ENCODE measurements around the gene LCORL.

The LCORL gene

GRCh38 chr4:17930256-17930655, 91.3 kb downstream of the LCORL start:
- Histone ChIP-seq H3K9me3 (ENCODE audit: low read length) (no peaks in the 10 kb centered on the region), H3K27me3 (ENCODE audit: control insufficient read depth in 1 of 2, insufficient read depth in 2 of 2, low read length in 2 of 2) (no peaks in the 10 kb centered on the region), H3K27ac (ENCODE audit: low read depth, low read length) (no peak overlapping the region)

GRCh38 chr4:17924189-17924588, 97.4 kb downstream of the LCORL start:
- Histone ChIP-seq H3K4me3 (ENCODE audit: low read depth in 1 of 2, low read length in 2 of 2) (no peak overlapping the region), H3K9ac (ENCODE audit: low read length) (no peak overlapping the region), H3K27ac (ENCODE audit: low read depth, low read length) (no peak overlapping the region), H3K4me1 (ENCODE audit: insufficient read depth, low read length) (no peaks in the 10 kb centered on the region), H3K36me3 (ENCODE audit: insufficient read depth, low read length) (no peaks in the 10 kb centered on the region), H3K9me3 (ENCODE audit: low read length) (no peaks in the 10 kb centered on the region), H3K27me3 (ENCODE audit: control insufficient read depth in 1 of 2, insufficient read depth in 2 of 2, low read length in 2 of 2) (no peaks in the 10 kb centered on the region)

More at GRCh38 chr4:17930256-17930655, 91.3 kb downstream of the LCORL start:
- no peak overlapping the region for H3K9ac ChIP-seq (ENCODE audit: low read length)
- no peaks in the 10 kb centered on the region for H3K36me3 ChIP-seq (ENCODE audit: insufficient read depth, low read length)
- H3K4me1 ChIP-seq (ENCODE audit: insufficient read depth, low read length): no peaks in the 10 kb centered on the region
- no peak overlapping the region for H3K4me3 ChIP-seq (ENCODE audit: low read depth in 1 of 2, low read length in 2 of 2)

- no peaks in the 10 kb centered on the region for H3K4me1 ChIP-seq (ENCODE audit: insufficient read depth, low read length)
- no peak overlapping the region for H3K27ac ChIP-seq (ENCODE audit: low read depth, low read length)
- H3K4me3 ChIP-seq (ENCODE audit: low read depth in 1 of 2, low read length in 2 of 2): no peak overlapping the region
- H3K36me3 ChIP-seq (ENCODE audit: insufficient read depth, low read length): no peaks in the 10 kb centered on the region
- no peaks in the 10 kb centered on the region for H3K27me3 ChIP-seq (ENCODE audit: control insufficient read depth in 1 of 2, insufficient read depth in 2 of 2, low read length in 2 of 2)
- no peak overlapping the region for H3K9ac ChIP-seq (ENCODE audit: low read length)
- H3K9me3 ChIP-seq (ENCODE audit: low read length): no peaks in the 10 kb centered on the region
These were observed 100.1 kb downstream of the LCORL start for GRCh38 chr4:17921451-17921850.

- H3K36me3 ChIP-seq (ENCODE audit: insufficient read depth, low read length): no peaks in the 10 kb centered on the region
- no peak overlapping the region for H3K9ac ChIP-seq (ENCODE audit: low read length)
- no peak overlapping the region for H3K27ac ChIP-seq (ENCODE audit: low read depth, low read length)
- H3K4me1 ChIP-seq (ENCODE audit: insufficient read depth, low read length): no peaks in the 10 kb centered on the region
- H3K9me3 ChIP-seq (ENCODE audit: low read length): no peaks in the 10 kb centered on the region
- no peak overlapping the region for H3K4me3 ChIP-seq (ENCODE audit: low read depth in 1 of 2, low read length in 2 of 2)
- H3K27me3 ChIP-seq (ENCODE audit: control insufficient read depth in 1 of 2, insufficient read depth in 2 of 2, low read length in 2 of 2): no peaks in the 10 kb centered on the region
These were observed 100.9 kb downstream of the LCORL start for GRCh38 chr4:17920681-17921080.

GRCh38 chr4:17915439-17915838, 106.1 kb downstream of the LCORL start:
- Histone ChIP-seq H3K4me3 (ENCODE audit: low read depth in 1 of 2, low read length in 2 of 2) (no peak overlapping the region), H3K9me3 (ENCODE audit: low read length) (no peaks in the 10 kb centered on the region), H3K4me1 (ENCODE audit: insufficient read depth, low read length) (no peaks in the 10 kb centered on the region), H3K36me3 (ENCODE audit: insufficient read depth, low read length) (no peaks in the 10 kb centered on the region), H3K27me3 (ENCODE audit: control insufficient read depth in 1 of 2, insufficient read depth in 2 of 2, low read length in 2 of 2) (no peaks in the 10 kb centered on the region), H3K9ac (ENCODE audit: low read length) (no peak overlapping the region), H3K27ac (ENCODE audit: low read depth, low read length) (no peak overlapping the region)

GRCh38 chr4:17912011-17912410, 109.5 kb downstream of the LCORL start:
- Histone ChIP-seq H3K36me3 (ENCODE audit: insufficient read depth, low read length) (no peaks in the 10 kb centered on the region), H3K27ac (ENCODE audit: low read depth, low read length) (no peak overlapping the region), H3K9ac (ENCODE audit: low read length) (no peak overlapping the region), H3K4me3 (ENCODE audit: low read depth in 1 of 2, low read length in 2 of 2) (no peak overlapping the region), H3K4me1 (ENCODE audit: insufficient read depth, low read length) (no peaks in the 10 kb centered on the region), H3K27me3 (ENCODE audit: control insufficient read depth in 1 of 2, insufficient read depth in 2 of 2, low read length in 2 of 2) (no peaks in the 10 kb centered on the region), H3K9me3 (ENCODE audit: low read length) (no peaks in the 10 kb centered on the region)

- H3K36me3 ChIP-seq (ENCODE audit: insufficient read depth, low read length): no peaks in the 10 kb centered on the region
- no peak overlapping the region for H3K27ac ChIP-seq (ENCODE audit: low read depth, low read length)
- no peaks in the 10 kb centered on the region for H3K27me3 ChIP-seq (ENCODE audit: control insufficient read depth in 1 of 2, insufficient read depth in 2 of 2, low read length in 2 of 2)
- no peak overlapping the region for H3K4me3 ChIP-seq (ENCODE audit: low read depth in 1 of 2, low read length in 2 of 2)
- H3K9ac ChIP-seq (ENCODE audit: low read length): no peak overlapping the region
- H3K4me1 ChIP-seq (ENCODE audit: insufficient read depth, low read length): no peaks in the 10 kb centered on the region
- no peaks in the 10 kb centered on the region for H3K9me3 ChIP-seq (ENCODE audit: low read length)
These were observed 109.9 kb downstream of the LCORL start for GRCh38 chr4:17911608-17912007.

GRCh38 chr4:17898553-17899055, 123.0 kb downstream of the LCORL start:
- H3K27me3 ChIP-seq (ENCODE audit: control insufficient read depth in 1 of 2, insufficient read depth in 2 of 2, low read length in 2 of 2): no peaks in the 10 kb centered on the region
- no peaks in the 10 kb centered on the region for H3K4me1 ChIP-seq (ENCODE audit: insufficient read depth, low read length)
- no peak overlapping the region for H3K27ac ChIP-seq (ENCODE audit: low read depth, low read length)
- no peak overlapping the region for H3K4me3 ChIP-seq (ENCODE audit: low read depth in 1 of 2, low read length in 2 of 2)
- H3K9me3 ChIP-seq (ENCODE audit: low read length): no peaks in the 10 kb centered on the region
- H3K9ac ChIP-seq (ENCODE audit: low read length): no peak overlapping the region
- no peaks in the 10 kb centered on the region for H3K36me3 ChIP-seq (ENCODE audit: insufficient read depth, low read length)

- no peaks in the 10 kb centered on the region for H3K4me1 ChIP-seq (ENCODE audit: insufficient read depth, low read length)
- H3K4me3 ChIP-seq (ENCODE audit: low read depth in 1 of 2, low read length in 2 of 2): no peak overlapping the region
- no peaks in the 10 kb centered on the region for H3K36me3 ChIP-seq (ENCODE audit: insufficient read depth, low read length)
- no peaks in the 10 kb centered on the region for H3K9me3 ChIP-seq (ENCODE audit: low read length)
- H3K27me3 ChIP-seq (ENCODE audit: control insufficient read depth in 1 of 2, insufficient read depth in 2 of 2, low read length in 2 of 2): no peaks in the 10 kb centered on the region
- H3K27ac ChIP-seq (ENCODE audit: low read depth, low read length): no peak overlapping the region
- no peak overlapping the region for H3K9ac ChIP-seq (ENCODE audit: low read length)
These were observed 126.1 kb downstream of the LCORL start for GRCh38 chr4:17895481-17895880.

- no peak overlapping the region for H3K4me3 ChIP-seq (ENCODE audit: low read depth in 1 of 2, low read length in 2 of 2)
- H3K27me3 ChIP-seq (ENCODE audit: control insufficient read depth in 1 of 2, insufficient read depth in 2 of 2, low read length in 2 of 2): no peaks in the 10 kb centered on the region
- no peaks in the 10 kb centered on the region for H3K36me3 ChIP-seq (ENCODE audit: insufficient read depth, low read length)
- no peak overlapping the region for H3K9ac ChIP-seq (ENCODE audit: low read length)
- no peaks in the 10 kb centered on the region for H3K4me1 ChIP-seq (ENCODE audit: insufficient read depth, low read length)
- no peaks in the 10 kb centered on the region for H3K9me3 ChIP-seq (ENCODE audit: low read length)
- no peak overlapping the region for H3K27ac ChIP-seq (ENCODE audit: low read depth, low read length)
These were observed 127.1 kb downstream of the LCORL start for GRCh38 chr4:17894421-17894820.

GRCh38 chr4:17889692-17890091, 131.9 kb downstream of the LCORL start:
- H3K27me3 ChIP-seq (ENCODE audit: control insufficient read depth in 1 of 2, insufficient read depth in 2 of 2, low read length in 2 of 2): no peaks in the 10 kb centered on the region
- no peaks in the 10 kb centered on the region for H3K4me1 ChIP-seq (ENCODE audit: insufficient read depth, low read length)
- H3K4me3 ChIP-seq (ENCODE audit: low read depth in 1 of 2, low read length in 2 of 2): no peak overlapping the region
- H3K27ac ChIP-seq (ENCODE audit: low read depth, low read length): no peak overlapping the region
- no peak overlapping the region for H3K9ac ChIP-seq (ENCODE audit: low read length)
- no peaks in the 10 kb centered on the region for H3K9me3 ChIP-seq (ENCODE audit: low read length)
- no peaks in the 10 kb centered on the region for H3K36me3 ChIP-seq (ENCODE audit: insufficient read depth, low read length)

- H3K4me1 ChIP-seq (ENCODE audit: insufficient read depth, low read length): no peaks in the 10 kb centered on the region
- no peak overlapping the region for H3K27ac ChIP-seq (ENCODE audit: low read depth, low read length)
- H3K9me3 ChIP-seq (ENCODE audit: low read length): no peaks in the 10 kb centered on the region
- H3K4me3 ChIP-seq (ENCODE audit: low read depth in 1 of 2, low read length in 2 of 2): no peak overlapping the region
- no peaks in the 10 kb centered on the region for H3K27me3 ChIP-seq (ENCODE audit: control insufficient read depth in 1 of 2, insufficient read depth in 2 of 2, low read length in 2 of 2)
- no peak overlapping the region for H3K9ac ChIP-seq (ENCODE audit: low read length)
- no peaks in the 10 kb centered on the region for H3K36me3 ChIP-seq (ENCODE audit: insufficient read depth, low read length)
These were observed 137.0 kb downstream of the LCORL start for GRCh38 chr4:17884511-17884910.

Measured in muscle layer of colon (tissue), 2 donors.